OCI-LY7 (cell line): ENCODE data around the gene EDN2.

ENCODE experiments used
- EZH2phosphoT487 ChIP-seq: fragments of 200-600 bp; sonication (generic); IDR thresholded peaks from 2 replicates; pipeline ENCODE4 v1.6.1; 2018; ENCODE audit warnings: low read depth, borderline replicate concordance, mild to moderate bottlenecking, mixed run types, antibody characterized with exemption, low read length, moderate library complexity, mixed read lengths
- TF ChIP-seq, protein P1 (sequence below): fragments of 200-600 bp; sonication (generic); conservative IDR thresholded peaks from 2 replicates; pipeline ENCODE4 v1.5.1; 2014; ENCODE audit warnings: mild to moderate bottlenecking, antibody characterized with exemption, low read length, moderate library complexity, mixed read lengths

DNA sequence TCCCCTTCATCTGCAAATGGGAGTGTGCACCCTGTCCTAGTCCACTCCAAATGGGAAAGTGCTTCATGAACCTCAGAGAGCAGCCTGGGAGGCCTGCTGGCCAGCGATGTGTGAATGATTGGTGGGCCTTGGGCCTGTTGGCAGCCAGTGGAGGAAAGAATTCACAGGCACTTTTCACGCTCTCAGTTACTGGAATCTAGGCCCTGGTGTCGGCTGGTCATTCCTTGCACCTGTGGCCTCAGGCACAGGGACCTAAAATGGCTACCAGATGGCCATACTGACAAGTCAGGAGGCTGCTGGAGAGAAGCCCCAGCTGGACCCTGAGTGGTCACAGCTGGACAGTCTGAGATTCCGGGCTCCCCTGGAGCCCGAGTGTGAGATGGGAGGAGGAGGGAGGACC lies 18.4 kb upstream of the EDN2 start:
- TF ChIP-seq, protein P1, sequence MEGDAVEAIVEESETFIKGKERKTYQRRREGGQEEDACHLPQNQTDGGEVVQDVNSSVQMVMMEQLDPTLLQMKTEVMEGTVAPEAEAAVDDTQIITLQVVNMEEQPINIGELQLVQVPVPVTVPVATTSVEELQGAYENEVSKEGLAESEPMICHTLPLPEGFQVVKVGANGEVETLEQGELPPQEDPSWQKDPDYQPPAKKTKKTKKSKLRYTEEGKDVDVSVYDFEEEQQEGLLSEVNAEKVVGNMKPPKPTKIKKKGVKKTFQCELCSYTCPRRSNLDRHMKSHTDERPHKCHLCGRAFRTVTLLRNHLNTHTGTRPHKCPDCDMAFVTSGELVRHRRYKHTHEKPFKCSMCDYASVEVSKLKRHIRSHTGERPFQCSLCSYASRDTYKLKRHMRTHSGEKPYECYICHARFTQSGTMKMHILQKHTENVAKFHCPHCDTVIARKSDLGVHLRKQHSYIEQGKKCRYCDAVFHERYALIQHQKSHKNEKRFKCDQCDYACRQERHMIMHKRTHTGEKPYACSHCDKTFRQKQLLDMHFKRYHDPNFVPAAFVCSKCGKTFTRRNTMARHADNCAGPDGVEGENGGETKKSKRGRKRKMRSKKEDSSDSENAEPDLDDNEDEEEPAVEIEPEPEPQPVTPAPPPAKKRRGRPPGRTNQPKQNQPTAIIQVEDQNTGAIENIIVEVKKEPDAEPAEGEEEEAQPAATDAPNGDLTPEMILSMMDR = no peak
- TF ChIP-seq EZH2phosphoT487 = no peak
